ENCODE data around the gene FOXS1. TPM values are rescaled to one million over a fixed set of nuclear protein-coding genes. Genes with fewer than 3 reads are reported as not detected.

The FOXS1 gene
- total RNA-seq, 1 donor from 2014 or later = not detected

- no peak for TF ChIP-seq CTCF (conservative IDR thresholded peaks at IDR 0.05; ENCODE audit: low read depth, low read length)
- no peak for DNase-seq (ENCODE audit: low read depth)
- H3K4me3 ChIP-seq (ENCODE audit: low read depth, low read length) = no peak overlapping the region
Measured at GRCh38 chr20:31857861-31858759, 12.7 kb upstream of the FOXS1 start.

- DNase-seq (ENCODE audit: low read depth) = no peak
- no peak for TF ChIP-seq CTCF (conservative IDR thresholded peaks at IDR 0.05; ENCODE audit: low read depth, low read length)
- no peak overlapping the region for H3K4me3 ChIP-seq (ENCODE audit: low read depth, low read length)
Measured at GRCh38 chr20:31856516-31856915, 11.1 kb upstream of the FOXS1 start.

- no peak overlapping the region for H3K4me3 ChIP-seq (ENCODE audit: low read depth, low read length)
- no peak for TF ChIP-seq CTCF (conservative IDR thresholded peaks at IDR 0.05; ENCODE audit: low read depth, low read length)
- DNase-seq (ENCODE audit: low read depth) = no peak
Measured at GRCh38 chr20:31853481-31853880, 8.1 kb upstream of the FOXS1 start.

GRCh38 chr20:31851240-31851955, 6.0 kb upstream of the FOXS1 start:
- no peak for TF ChIP-seq CTCF (conservative IDR thresholded peaks at IDR 0.05; ENCODE audit: low read depth, low read length)
- H3K4me3 ChIP-seq (ENCODE audit: low read depth, low read length) = no peak overlapping the region
- no peak for DNase-seq (ENCODE audit: low read depth)

- TF ChIP-seq CTCF (conservative IDR thresholded peaks at IDR 0.05; ENCODE audit: low read depth, low read length) = no peak
- H3K4me3 ChIP-seq (ENCODE audit: low read depth, low read length) = no peak overlapping the region
- DNase-seq (ENCODE audit: low read depth) = no peak
Measured at GRCh38 chr20:31849306-31849930, 4.0 kb upstream of the FOXS1 start.

- H3K4me3 ChIP-seq (ENCODE audit: low read depth, low read length) = no peak overlapping the region
- no peak for DNase-seq (ENCODE audit: low read depth)
- no peak for TF ChIP-seq CTCF (conservative IDR thresholded peaks at IDR 0.05; ENCODE audit: low read depth, low read length)
Measured at GRCh38 chr20:31848088-31848999, 2.9 kb upstream of the FOXS1 start.
